K562 (cell line): ENCODE results near the gene DNAJC30. TPM values are rescaled to one million over a fixed set of nuclear protein-coding genes. Genes with fewer than 3 reads are reported as not detected.

Experiments
- HOMEZ ChIP-seq: fragments of 250-450 bp; sonication (Bioruptor Pico); IDR thresholded peaks from 2 replicates; pipeline ENCODE4 v1.4.0; 2020; ENCODE audit warnings: mild to moderate bottlenecking, moderate library complexity
- MBD1 ChIP-seq: fragments of 250-450 bp; sonication (Bioruptor Pico); IDR thresholded peaks from 2 replicates; pipeline ENCODE4 v1.8.0; 2022; ENCODE audit warnings: inconsistent platforms
- MIER1 ChIP-seq: fragments of 450-650 bp; IDR thresholded peaks from 2 replicates; pipeline ENCODE4 v1.6.1; 2016; ENCODE audit warnings: antibody characterized with exemption, mild to moderate bottlenecking, low read depth
- PHF21A ChIP-seq: fragments of 450-650 bp; IDR thresholded peaks from 2 replicates; pipeline ENCODE4 v1.6.1; 2017; ENCODE audit warnings: low read depth, borderline replicate concordance
- RBM22 ChIP-seq: fragments of 200-400 bp; formaldehyde crosslinking; IDR thresholded peaks from 2 replicates; pipeline ENCODE4 v1.6.1; 2018; ENCODE audit warnings: low read length, low read depth; ENCODE audit not compliant: poor library complexity, severe bottlenecking
- RBM39 ChIP-seq: fragments of 200-400 bp; formaldehyde crosslinking; optimal IDR thresholded peaks from 2 replicates; pipeline ENCODE3; 2018; ENCODE audit warnings: low read depth, low read length
- ZNF592 ChIP-seq: fragments of 450-650 bp; IDR thresholded peaks from 2 replicates; pipeline ENCODE4 v1.6.1; 2017; ENCODE audit warnings: antibody characterized with exemption, mild to moderate bottlenecking
- polyA plus RNA-seq, 8 experiments: library from polyadenylated mRNA; depleted of rRNA in 4 of 8; stranded (reverse) in 5 of 8; unstranded in 3 of 8; fragments of >200 nt; fragmentation: Nextera tagmentation in 2 of 8; fragmentation: Illumina TruSeq in 1 of 8; extraction: Ambion mirVana in 2 of 8; extraction: Trizol in 1 of 8; gene quantifications; 2 replicates each; pipeline versions ENCODE4 v1.2.1 to v1.2.3, GENCODE V29; 2011 to 2014; ENCODE audit warnings: inconsistent platforms in 1 of 8, missing spikeins in 1 of 8
- total RNA-seq, 7 experiments: library from RNA; depleted of rRNA in 6 of 7; stranded (reverse); fragments of >200 nt in 6 of 7; fragmentation: Illumina TruSeq in 2 of 7; extraction: Trizol in 2 of 7; gene quantifications; 2 replicates each; pipeline versions ENCODE4 v1.2.1 to v1.2.3, GENCODE V29; 2011 to 2021; ENCODE audit warnings: low replicate concordance in 1 of 7

DNAJC30 gene
- total and polyA plus RNA-seq, 9 of the 15 experiments (the other 6 are each of a cell fraction or from before 2014, with no cell fraction given), result 1.1 to 11.3 (median 4.6) TPM

GRCh38 chr7:73683788-73684693 is 788 bp upstream of the DNAJC30 start (continued):
- TF ChIP-seq MBD1, result no peak
- TF ChIP-seq PHF21A, result no peak
- no peak for TF ChIP-seq RBM39
- TF ChIP-seq MIER1, result 0 out of 2 replicates have a peak, but pooled peaks have one; percentile 19
- peak; percentile 3 for TF ChIP-seq RBM22
- no peak for TF ChIP-seq HOMEZ (CRISPR knock-in tag)
- TF ChIP-seq ZNF592, result no peak
- TF ChIP-seq, all 486 proteins: peak for 46
